SK-N-SH treated with all-trans-retinoic acid at 6 μM for 48 hours (cell line): ENCODE measurements around the gene KDM4B.

Source experiments
- ATAC-seq: fragments of 200-7000 bp; cut with Tn5 transposase; 3 replicates; pipeline ENCODE4 v1.9.1; 2020; ENCODE audit warnings: mild to moderate bottlenecking, moderate library complexity
- ARNTL ChIP-seq: fragments of 450-650 bp; formaldehyde crosslinking; IDR thresholded peaks from 2 replicates; pipeline ENCODE4 v1.5.0; 2020; ENCODE audit warnings: low read depth, mild to moderate bottlenecking, moderate library complexity, borderline replicate concordance
- BACH2 ChIP-seq: fragments of 250-450 bp; sonication (Bioruptor Pico); IDR thresholded peaks from 2 replicates; pipeline ENCODE4 v1.9.0; 2021; ENCODE audit warnings: mild to moderate bottlenecking, borderline replicate concordance
- CREB5 ChIP-seq: fragments of 250-450 bp; sonication (Bioruptor Pico); IDR thresholded peaks from 2 replicates; pipeline ENCODE4 v1.5.1; 2020; ENCODE audit warnings: low read depth, mild to moderate bottlenecking, moderate library complexity
- CSDC2 ChIP-seq: fragments of 250-450 bp; sonication (Bioruptor Pico); IDR thresholded peaks from 2 replicates; pipeline ENCODE4 v1.5.0; 2020; ENCODE audit warnings: mild to moderate bottlenecking, moderate library complexity
- ESRRG ChIP-seq: fragments of 250-450 bp; sonication (Bioruptor Pico); IDR thresholded peaks from 2 replicates; pipeline ENCODE4 v1.6.1; 2021; ENCODE audit warnings: mild to moderate bottlenecking
- GLIS3 ChIP-seq: fragments of 250-450 bp; sonication (Bioruptor Pico); IDR thresholded peaks from 2 replicates; pipeline ENCODE4 v1.5.0; 2020; ENCODE audit warnings: mild to moderate bottlenecking, moderate library complexity
- ISL1 ChIP-seq: fragments of 250-450 bp; sonication (Bioruptor Pico); IDR thresholded peaks from 2 replicates; pipeline ENCODE4 v2.1.2; 2022; ENCODE audit warnings: mild to moderate bottlenecking, moderate library complexity
- OSR1 ChIP-seq: fragments of 250-450 bp; sonication (Bioruptor Pico); IDR thresholded peaks from 2 replicates; pipeline ENCODE4 v1.8.0; 2022; ENCODE audit warnings: moderate library complexity, mild to moderate bottlenecking, inconsistent platforms
- POU6F1 ChIP-seq: fragments of 250-450 bp; sonication (Bioruptor Pico); IDR thresholded peaks from 2 replicates; pipeline ENCODE4 v1.8.0; 2021; ENCODE audit warnings: low read depth, mild to moderate bottlenecking, moderate library complexity, borderline replicate concordance
- PPARA ChIP-seq: fragments of 250-450 bp; sonication (Bioruptor Pico); IDR thresholded peaks from 2 replicates; pipeline ENCODE4 v1.5.0; 2020; ENCODE audit warnings: mild to moderate bottlenecking, borderline replicate concordance
- RARB ChIP-seq: fragments of 250-450 bp; sonication (Bioruptor Pico); IDR thresholded peaks from 2 replicates; pipeline ENCODE4 v1.8.0; 2021; ENCODE audit warnings: mild to moderate bottlenecking, moderate library complexity
- SNAI2 ChIP-seq: fragments of 250-450 bp; sonication (Bioruptor Pico); IDR thresholded peaks from 2 replicates; pipeline ENCODE4 v1.5.0; 2020; ENCODE audit warnings: mild to moderate bottlenecking, moderate library complexity
- TCF4 ChIP-seq: fragments of 250-450 bp; sonication (Bioruptor Pico); IDR thresholded peaks from 2 replicates; pipeline ENCODE4 v1.8.0; 2021; ENCODE audit warnings: mild to moderate bottlenecking, moderate library complexity, borderline replicate concordance
- TOX ChIP-seq: fragments of 250-450 bp; sonication (Bioruptor Pico); IDR thresholded peaks from 2 replicates; pipeline ENCODE4 v1.8.0; 2021; ENCODE audit warnings: mild to moderate bottlenecking, moderate library complexity, borderline replicate concordance
- ZC3H10 ChIP-seq: fragments of 250-450 bp; sonication (Bioruptor Pico); IDR thresholded peaks from 2 replicates; pipeline ENCODE4 v1.5.1; 2021; ENCODE audit warnings: mild to moderate bottlenecking, moderate library complexity
- ZFP3 ChIP-seq: fragments of 250-450 bp; sonication (Bioruptor Pico); IDR thresholded peaks from 2 replicates; pipeline ENCODE4 v1.5.0; 2020; ENCODE audit warnings: mild to moderate bottlenecking, moderate library complexity
- ZFP30 ChIP-seq: fragments of 450-650 bp; formaldehyde crosslinking; IDR thresholded peaks from 2 replicates; pipeline ENCODE4 v1.5.0; 2022; ENCODE audit warnings: mild to moderate bottlenecking, moderate library complexity
- ZNF70 ChIP-seq: fragments of 450-650 bp; formaldehyde crosslinking; IDR thresholded peaks from 2 replicates; pipeline ENCODE4 v1.5.0; 2020; ENCODE audit warnings: mild to moderate bottlenecking, moderate library complexity
- TF ChIP-seq, protein P1 (sequence below): fragments of 250-450 bp; sonication (Bioruptor Pico); IDR thresholded peaks from 2 replicates; pipeline ENCODE4 v1.5.1; 2021; ENCODE audit warnings: mild to moderate bottlenecking, moderate library complexity
- TF ChIP-seq, protein P2 (sequence below): fragments of 250-450 bp; sonication (Bioruptor Pico); IDR thresholded peaks from 2 replicates; pipeline ENCODE4 v1.5.0; 2020; ENCODE audit warnings: mild to moderate bottlenecking, moderate library complexity

The KDM4B gene

GRCh38 chr19:5115771-5116202 lies 146.9 kb downstream of the KDM4B start:
- TF ChIP-seq CREB5 (CRISPR knock-in tag): no peak
- TF ChIP-seq CSDC2 (CRISPR knock-in tag): no peak
- TF ChIP-seq ISL1 (CRISPR knock-in tag): no peak
- TF ChIP-seq ZFP30 (CRISPR knock-in tag): no peak
- TF ChIP-seq ARNTL: no peak
- no peak for TF ChIP-seq SNAI2
- TF ChIP-seq ZC3H10 (CRISPR knock-in tag): no peak
- TF ChIP-seq, protein P1, sequence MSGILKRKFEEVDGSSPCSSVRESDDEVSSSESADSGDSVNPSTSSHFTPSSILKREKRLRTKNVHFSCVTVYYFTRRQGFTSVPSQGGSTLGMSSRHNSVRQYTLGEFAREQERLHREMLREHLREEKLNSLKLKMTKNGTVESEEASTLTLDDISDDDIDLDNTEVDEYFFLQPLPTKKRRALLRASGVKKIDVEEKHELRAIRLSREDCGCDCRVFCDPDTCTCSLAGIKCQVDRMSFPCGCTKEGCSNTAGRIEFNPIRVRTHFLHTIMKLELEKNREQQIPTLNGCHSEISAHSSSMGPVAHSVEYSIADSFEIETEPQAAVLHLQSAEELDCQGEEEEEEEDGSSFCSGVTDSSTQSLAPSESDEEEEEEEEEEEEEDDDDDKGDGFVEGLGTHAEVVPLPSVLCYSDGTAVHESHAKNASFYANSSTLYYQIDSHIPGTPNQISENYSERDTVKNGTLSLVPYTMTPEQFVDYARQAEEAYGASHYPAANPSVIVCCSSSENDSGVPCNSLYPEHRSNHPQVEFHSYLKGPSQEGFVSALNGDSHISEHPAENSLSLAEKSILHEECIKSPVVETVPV (CRISPR knock-in tag): no peak
- no peak for TF ChIP-seq TCF4 (CRISPR knock-in tag)
- TF ChIP-seq ESRRG (CRISPR knock-in tag): no peak
- TF ChIP-seq, protein P2, sequence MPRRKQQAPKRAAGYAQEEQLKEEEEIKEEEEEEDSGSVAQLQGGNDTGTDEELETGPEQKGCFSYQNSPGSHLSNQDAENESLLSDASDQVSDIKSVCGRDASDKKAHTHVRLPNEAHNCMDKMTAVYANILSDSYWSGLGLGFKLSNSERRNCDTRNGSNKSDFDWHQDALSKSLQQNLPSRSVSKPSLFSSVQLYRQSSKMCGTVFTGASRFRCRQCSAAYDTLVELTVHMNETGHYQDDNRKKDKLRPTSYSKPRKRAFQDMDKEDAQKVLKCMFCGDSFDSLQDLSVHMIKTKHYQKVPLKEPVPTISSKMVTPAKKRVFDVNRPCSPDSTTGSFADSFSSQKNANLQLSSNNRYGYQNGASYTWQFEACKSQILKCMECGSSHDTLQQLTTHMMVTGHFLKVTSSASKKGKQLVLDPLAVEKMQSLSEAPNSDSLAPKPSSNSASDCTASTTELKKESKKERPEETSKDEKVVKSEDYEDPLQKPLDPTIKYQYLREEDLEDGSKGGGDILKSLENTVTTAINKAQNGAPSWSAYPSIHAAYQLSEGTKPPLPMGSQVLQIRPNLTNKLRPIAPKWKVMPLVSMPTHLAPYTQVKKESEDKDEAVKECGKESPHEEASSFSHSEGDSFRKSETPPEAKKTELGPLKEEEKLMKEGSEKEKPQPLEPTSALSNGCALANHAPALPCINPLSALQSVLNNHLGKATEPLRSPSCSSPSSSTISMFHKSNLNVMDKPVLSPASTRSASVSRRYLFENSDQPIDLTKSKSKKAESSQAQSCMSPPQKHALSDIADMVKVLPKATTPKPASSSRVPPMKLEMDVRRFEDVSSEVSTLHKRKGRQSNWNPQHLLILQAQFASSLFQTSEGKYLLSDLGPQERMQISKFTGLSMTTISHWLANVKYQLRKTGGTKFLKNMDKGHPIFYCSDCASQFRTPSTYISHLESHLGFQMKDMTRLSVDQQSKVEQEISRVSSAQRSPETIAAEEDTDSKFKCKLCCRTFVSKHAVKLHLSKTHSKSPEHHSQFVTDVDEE (CRISPR knock-in tag): no peak
- no peak for TF ChIP-seq GLIS3
- TF ChIP-seq PPARA (CRISPR knock-in tag): no peak
- TF ChIP-seq RARB (CRISPR knock-in tag): no peak
- no peak for TF ChIP-seq ZNF70 (CRISPR knock-in tag)
- no peak for TF ChIP-seq BACH2 (CRISPR knock-in tag)
- TF ChIP-seq TOX (CRISPR knock-in tag): no peak
- no peak for ATAC-seq

DNA sequence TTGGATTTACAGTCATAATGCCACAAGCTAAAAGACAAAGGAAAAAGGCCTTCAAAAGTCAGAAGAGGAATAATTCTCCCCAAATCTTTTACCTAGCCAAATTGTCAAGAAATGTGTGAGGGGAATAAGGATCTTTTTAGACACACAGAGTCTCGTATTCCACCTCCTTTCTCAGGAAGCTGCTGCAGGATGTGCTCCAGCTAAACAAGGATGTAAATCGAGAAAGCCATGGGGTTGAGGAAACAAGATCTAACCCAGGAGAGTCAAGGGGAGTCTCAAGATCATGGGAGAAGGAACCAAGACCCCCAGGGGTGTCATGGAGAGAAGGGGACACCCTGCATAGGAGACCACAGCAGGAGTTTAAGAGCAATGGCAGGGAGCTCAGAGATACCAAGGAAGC lies 147.4 kb downstream of the KDM4B start:
- TF ChIP-seq ZNF70 (CRISPR knock-in tag): no peak
- TF ChIP-seq PPARA (CRISPR knock-in tag): no peak
- no peak for TF ChIP-seq TOX (CRISPR knock-in tag)
- no peak for TF ChIP-seq ZFP3 (CRISPR knock-in tag)
- TF ChIP-seq, protein P2 (CRISPR knock-in tag): no peak
- no peak for TF ChIP-seq SNAI2
- TF ChIP-seq OSR1 (CRISPR knock-in tag): no peak
- TF ChIP-seq, protein P1 (CRISPR knock-in tag): no peak

GRCh38 chr19:5117421-5117820 lies 148.5 kb downstream of the KDM4B start:
- ATAC-seq: no peak
- TF ChIP-seq ESRRG (CRISPR knock-in tag): no peak
- no peak for TF ChIP-seq SNAI2
- TF ChIP-seq ZFP30 (CRISPR knock-in tag): no peak
- no peak for TF ChIP-seq CREB5 (CRISPR knock-in tag)
- TF ChIP-seq OSR1 (CRISPR knock-in tag): no peak
- TF ChIP-seq, protein P2 (CRISPR knock-in tag): no peak
- no peak for TF ChIP-seq RARB (CRISPR knock-in tag)
- no peak for TF ChIP-seq TCF4 (CRISPR knock-in tag)
- no peak for TF ChIP-seq POU6F1 (CRISPR knock-in tag)
- no peak for TF ChIP-seq ZFP3 (CRISPR knock-in tag)
- no peak for TF ChIP-seq ZC3H10 (CRISPR knock-in tag)
- TF ChIP-seq, all 23 proteins: peak for 0

More for the DNA sequence above, 147.4 kb downstream of the KDM4B start:
- ATAC-seq: no peak
